ENCODE measurements around the gene CERKL.

The CERKL gene

GRCh38 chr2:181574321-181574720 is 82.6 kb downstream of the CERKL start:
- DNase-seq: no peak

DNA sequence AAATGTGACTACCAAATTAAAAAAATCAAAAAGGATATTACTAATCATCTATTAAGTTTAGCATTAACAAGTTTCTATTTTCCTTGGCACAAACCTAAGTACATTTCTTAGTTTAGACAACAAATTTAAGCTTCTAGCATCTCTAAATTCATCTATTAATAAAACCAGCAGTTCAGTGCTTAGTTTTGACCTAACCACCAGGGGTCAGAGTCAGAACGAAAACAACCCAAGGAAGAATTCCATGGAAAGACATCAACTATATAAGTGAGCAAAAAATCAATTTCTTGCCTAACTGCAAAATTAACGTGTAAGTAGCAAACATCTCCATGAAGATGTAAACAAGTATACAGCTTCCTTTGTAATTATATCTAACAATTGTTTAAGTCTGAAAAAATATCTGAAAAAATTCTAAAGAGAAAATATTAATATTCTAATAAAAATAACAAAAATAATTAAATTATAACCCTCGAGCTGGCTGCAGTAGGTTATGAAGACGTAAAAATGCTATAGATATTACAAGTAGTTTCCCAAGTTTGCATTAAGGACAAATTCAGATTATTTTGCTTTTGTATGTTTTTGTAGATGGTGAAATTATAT is 83.7 kb downstream of the CERKL start:
- no peak for DNase-seq

DNA sequence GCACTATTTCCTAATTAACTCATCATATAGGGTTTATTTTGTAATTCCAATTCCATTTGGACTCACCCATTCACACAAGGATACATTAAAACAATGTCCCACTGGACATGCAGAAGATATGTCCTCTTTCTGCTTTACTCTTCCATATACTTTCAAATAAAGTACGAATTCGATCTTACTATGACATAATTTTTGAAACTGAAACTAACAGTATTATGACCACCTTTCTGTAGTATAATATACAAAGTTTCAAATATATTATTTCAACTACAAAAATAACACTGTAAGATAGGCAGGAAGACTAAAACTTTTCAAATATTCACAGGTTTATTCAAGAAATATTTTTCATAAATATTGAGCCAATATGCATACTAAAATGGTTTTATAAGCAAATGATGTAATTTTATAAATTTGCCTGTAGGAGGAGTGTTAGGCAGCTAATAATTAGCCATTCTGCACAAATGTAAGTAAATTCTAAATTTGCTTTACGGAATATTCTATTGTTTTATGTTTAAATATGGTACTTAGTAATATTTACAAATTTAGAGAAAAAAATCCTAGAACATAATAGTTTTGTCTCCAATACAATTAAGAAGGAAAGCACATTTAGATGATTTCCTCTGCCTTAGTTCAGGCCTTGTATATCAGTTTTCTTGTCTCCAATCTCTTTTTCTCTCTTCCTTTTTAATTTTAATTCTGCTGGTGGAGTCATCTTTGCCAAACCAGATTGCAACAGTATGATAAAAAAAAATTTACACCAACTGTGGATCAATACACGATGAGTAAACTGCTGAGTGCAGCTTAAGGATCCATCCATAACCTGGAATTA is 85.9 kb downstream of the CERKL start:
- DNase-seq: no peak

- no peak for DNase-seq
These were observed 86.8 kb downstream of the CERKL start for GRCh38 chr2:181570059-181570458.

DNA sequence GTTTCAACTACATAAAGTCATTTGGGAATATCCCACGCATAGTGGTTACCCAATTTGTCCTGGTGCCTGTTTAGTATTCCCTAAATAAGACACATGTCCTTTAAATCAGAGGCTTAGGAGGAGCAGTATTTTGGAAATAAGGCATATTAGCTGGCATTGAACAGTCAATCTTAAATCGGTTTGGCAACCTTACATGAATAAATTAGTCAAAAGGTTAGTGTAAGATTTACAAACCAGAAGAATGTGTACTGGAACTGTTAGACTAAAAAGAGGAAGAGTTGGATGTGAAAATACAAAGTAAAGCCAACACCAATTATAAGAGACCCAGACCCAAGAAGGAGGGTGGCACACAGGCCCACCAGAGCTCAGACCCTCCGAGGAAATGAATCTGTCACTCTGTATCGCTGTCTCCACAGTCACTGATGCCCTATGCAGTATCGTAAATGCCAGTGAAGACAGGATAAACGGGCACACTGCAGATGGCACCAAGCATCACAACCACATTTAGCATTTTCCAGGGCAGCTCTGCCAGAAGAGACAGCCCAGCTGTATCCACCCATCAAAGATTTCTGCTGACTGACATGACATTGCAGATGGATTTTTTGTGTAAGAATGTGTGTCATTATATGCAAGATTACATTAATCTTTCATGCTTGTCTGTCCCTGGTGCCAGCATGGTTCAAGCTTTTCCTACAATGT is 90.4 kb downstream of the CERKL start:
- DNase-seq: no peak

DNA sequence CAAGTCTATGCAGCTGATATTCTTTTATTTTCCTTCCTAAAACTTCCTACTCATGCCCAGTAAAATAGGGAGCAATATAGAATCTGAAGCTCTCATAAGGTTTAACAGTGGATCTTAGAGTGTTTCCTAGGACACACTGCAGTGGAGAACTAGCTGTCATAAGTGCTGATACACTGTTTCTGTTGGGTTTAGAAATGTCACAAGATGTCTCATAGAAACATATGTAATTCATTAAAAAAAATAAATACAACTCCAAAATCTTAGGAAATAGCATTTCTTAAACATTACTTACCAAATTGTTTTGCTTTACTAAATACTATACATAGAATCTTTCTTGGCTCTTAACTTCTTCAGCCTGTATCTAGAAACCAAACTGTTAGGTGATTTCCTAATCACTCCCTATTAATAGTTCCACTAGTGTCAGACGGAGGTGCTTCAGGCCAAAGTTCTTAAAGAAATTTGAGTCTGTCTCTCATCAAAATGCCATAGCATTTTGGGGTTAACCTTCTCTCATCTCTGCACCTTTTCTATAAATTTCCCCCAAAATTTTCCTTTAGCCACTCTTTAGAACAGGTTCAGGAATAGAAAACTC is 93.7 kb downstream of the CERKL start:
- DNase-seq: no peak

- DNase-seq: no peak
These were observed 98.5 kb downstream of the CERKL start for GRCh38 chr2:181558371-181558770.

DNA sequence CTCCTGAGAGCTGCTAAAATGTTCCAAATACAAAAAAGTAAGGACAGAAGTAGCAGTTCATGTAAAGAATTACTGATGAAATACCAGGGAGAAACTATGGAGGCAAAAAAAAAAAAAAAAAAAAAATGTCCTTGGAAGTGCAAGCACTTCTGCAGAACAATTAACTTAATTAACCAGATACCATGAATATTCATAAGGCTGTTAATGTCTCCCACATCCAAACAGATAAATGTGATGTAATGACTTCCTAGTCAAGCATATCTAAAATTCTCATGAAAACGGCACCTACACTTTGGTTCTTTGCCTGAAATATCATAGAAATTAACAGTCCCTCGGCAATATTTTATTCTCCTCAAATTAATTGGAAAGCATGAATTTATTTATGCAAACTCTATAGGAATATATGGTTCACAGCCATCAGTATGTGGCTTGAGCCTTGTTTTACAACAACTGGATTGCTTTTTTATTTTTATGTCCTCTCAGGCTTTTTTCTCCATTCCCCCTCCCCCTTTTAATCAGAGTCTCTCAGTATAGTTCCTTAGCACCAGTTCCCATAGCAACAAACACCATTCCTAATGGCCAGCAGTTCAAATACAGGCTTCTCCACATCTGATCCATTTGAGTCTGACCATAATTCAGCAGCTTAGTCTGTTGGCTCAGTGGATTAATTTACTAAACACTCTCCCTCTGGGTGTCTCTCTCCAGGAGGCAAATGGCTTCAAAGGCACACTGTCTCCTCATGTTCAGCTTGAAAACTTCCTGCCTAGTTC is 102.7 kb downstream of the CERKL start:
- no peak for DNase-seq

- DNase-seq: no peak
These were observed 103.7 kb downstream of the CERKL start for GRCh38 chr2:181553244-181553643.

- DNase-seq: no peak
These were observed 104.1 kb downstream of the CERKL start for GRCh38 chr2:181552808-181553207.

DNA sequence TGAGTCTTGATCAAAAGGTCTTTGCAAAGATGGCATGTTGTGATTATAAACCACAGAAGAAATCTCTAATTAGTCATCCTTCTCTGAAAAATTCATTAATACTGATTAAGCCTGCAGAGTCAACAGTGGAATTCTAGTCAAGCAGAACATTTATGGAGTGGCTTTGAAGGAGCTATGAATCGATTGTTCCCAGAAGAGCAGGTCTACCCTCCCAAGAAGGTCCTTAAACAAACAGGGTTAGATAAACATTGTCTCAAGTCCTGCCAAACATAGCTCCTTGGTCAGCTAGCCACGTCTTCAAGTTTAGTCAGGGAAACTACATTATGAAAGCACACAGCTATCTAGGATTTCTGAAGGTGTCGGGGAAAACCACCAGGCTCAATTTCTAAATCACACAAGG is 110.8 kb downstream of the CERKL start:
- DNase-seq: no peak

- no peak for DNase-seq
These were observed 114.7 kb downstream of the CERKL start for GRCh38 chr2:181542170-181542569.

- no peak for DNase-seq
These were observed 116.5 kb downstream of the CERKL start for GRCh38 chr2:181540421-181540820.

GRCh38 chr2:181536730-181537129 is 120.2 kb downstream of the CERKL start:
- DNase-seq: no peak

- DNase-seq: no peak
These were observed 128.5 kb downstream of the CERKL start for GRCh38 chr2:181528441-181528840.

DNA sequence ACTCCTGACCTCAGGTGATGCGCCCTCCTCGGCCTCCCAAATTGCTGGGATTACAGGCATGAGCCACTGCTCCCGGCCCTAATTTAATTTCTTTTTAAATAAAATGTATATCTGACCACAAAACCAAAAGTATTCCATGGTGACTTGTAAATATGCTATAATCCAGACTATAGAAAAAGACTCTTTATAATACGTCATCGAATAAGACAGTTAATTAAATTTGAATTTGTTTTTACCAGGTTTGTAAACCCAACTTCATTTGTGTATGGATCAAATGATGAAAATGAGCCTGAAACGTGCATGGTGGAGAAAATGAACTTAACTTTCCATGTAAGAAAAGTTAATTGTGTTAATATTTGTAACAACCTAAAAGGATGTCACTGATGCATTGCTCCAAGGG is 129.8 kb downstream of the CERKL start:
- no peak for DNase-seq

- no peak for DNase-seq
These were observed 130.9 kb downstream of the CERKL start for GRCh38 chr2:181526014-181526413.

GRCh38 chr2:181523756-181524155 is 133.1 kb downstream of the CERKL start:
- DNase-seq: no peak

- DNase-seq: no peak
These were observed 136.7 kb downstream of the CERKL start for GRCh38 chr2:181520253-181520652.

DNA sequence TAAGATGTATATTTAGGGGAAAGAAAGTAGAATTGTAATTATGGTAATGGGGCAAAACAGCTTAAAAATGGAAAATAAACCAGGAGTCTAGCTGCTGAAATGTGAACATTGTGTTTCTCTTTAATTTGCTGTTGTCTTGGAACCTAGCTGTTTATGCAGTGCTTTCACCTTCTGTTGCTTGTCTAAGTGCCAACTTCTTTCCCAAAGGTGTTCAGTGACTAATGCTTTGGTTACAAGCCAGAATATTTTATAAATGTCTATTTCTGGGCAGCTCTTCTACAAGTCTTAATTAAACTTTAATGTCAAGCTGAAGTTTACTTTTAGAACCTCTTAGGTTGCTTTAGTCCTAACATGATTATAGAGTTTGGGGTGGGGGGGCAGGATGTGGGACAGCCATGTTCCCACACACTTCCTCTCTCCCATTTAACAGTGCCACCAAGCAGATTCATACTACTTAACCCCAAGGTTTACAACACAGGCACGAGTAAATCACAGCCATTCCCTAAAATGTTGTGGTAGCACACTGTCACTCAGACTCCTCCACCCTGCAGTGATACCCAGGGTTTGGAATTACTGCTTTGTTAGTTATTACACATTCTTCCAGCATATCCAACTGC is 139.1 kb downstream of the CERKL start:
- DNase-seq: no peak

GRCh38 chr2:181516992-181517391 is 139.9 kb downstream of the CERKL start:
- DNase-seq: no peak

- no peak for DNase-seq
These were observed 141.2 kb downstream of the CERKL start for GRCh38 chr2:181515719-181516118.

All from bone marrow (tissue), 2 donors.